DOHH2 (cell line): ENCODE measurements around the gene UBE4B.

Experiments used
- H3F3A ChIP-seq: fragments of 200-600 bp; sonication (generic), shearing (Covaris generic); 2 replicates; pipeline ENCODE4 v1.6.0; 2016; ENCODE audit warnings: antibody characterized with exemption, mild to moderate bottlenecking; ENCODE audit not compliant: control insufficient read depth, insufficient read depth
- H3K27ac ChIP-seq: fragments of 200-600 bp; sonication (generic); 2 replicates; pipeline ENCODE4 v1.5.1; 2014; ENCODE audit warnings: low read depth, mild to moderate bottlenecking, low read length, moderate library complexity
- H3K27me3 ChIP-seq: fragments of 200-600 bp; sonication (generic); 2 replicates; pipeline ENCODE4 v1.6.1; 2014; ENCODE audit warnings: mild to moderate bottlenecking, low read length, mixed read lengths; ENCODE audit not compliant: control insufficient read depth
- H3K36me3 ChIP-seq: fragments of 200-600 bp; sonication (generic); 2 replicates; pipeline ENCODE4 v1.6.1; 2014; ENCODE audit warnings: mild to moderate bottlenecking, low read length, moderate library complexity, mixed read lengths; ENCODE audit not compliant: control insufficient read depth
- H3K4me1 ChIP-seq: fragments of 200-600 bp; sonication (generic); 2 replicates; pipeline ENCODE4 v1.6.1; 2014; ENCODE audit warnings: mild to moderate bottlenecking, low read length, mixed read lengths; ENCODE audit not compliant: control insufficient read depth
- H3K4me2 ChIP-seq: fragments of 200-600 bp; sonication (generic); 2 replicates; pipeline ENCODE4 v1.6.0; 2014; ENCODE audit warnings: mild to moderate bottlenecking, low read length, moderate library complexity
- H3K4me3 ChIP-seq: fragments of 200-600 bp; sonication (generic); 2 replicates; pipeline ENCODE4 v1.5.1; 2014; ENCODE audit warnings: mild to moderate bottlenecking, low read length, mixed read lengths
- H3K79me2 ChIP-seq: fragments of 200-600 bp; sonication (generic); 2 replicates; pipeline ENCODE4 v1.6.1; 2014; ENCODE audit warnings: mild to moderate bottlenecking, low read length, mixed read lengths; ENCODE audit not compliant: control insufficient read depth
- H3K9me2 ChIP-seq: fragments of 200-600 bp; sonication (generic); replicated peaks from 2 replicates; pipeline ENCODE4 v1.6.1; 2014; ENCODE audit warnings: mild to moderate bottlenecking, low read length, mixed read lengths; ENCODE audit not compliant: control insufficient read depth
- H3K9me3 ChIP-seq: fragments of 200-600 bp; sonication (generic); 2 replicates; pipeline ENCODE4 v1.6.1; 2014; ENCODE audit warnings: antibody characterized with exemption, low read length, mixed read lengths; ENCODE audit not compliant: control insufficient read depth, insufficient read depth
- H4K20me1 ChIP-seq: fragments of 200-600 bp; sonication (generic); 2 replicates; pipeline ENCODE4 v1.6.0; 2014; ENCODE audit warnings: low read depth, mild to moderate bottlenecking, antibody characterized with exemption, low read length, moderate library complexity; ENCODE audit not compliant: control insufficient read depth, insufficient read depth
- CTCF ChIP-seq: fragments of 200-600 bp; sonication (generic); IDR thresholded peaks from one replicate; pipeline ENCODE4 v1.5.1; 2014; ENCODE audit warnings: antibody characterized with exemption, mild to moderate bottlenecking, low read depth, low read length; ENCODE audit not compliant: poor library complexity, severe bottlenecking
- EZH2phosphoT487 ChIP-seq: fragments of 200-600 bp; sonication (generic); IDR thresholded peaks from 2 replicates; pipeline ENCODE4 v1.6.1; 2017; ENCODE audit warnings: borderline replicate concordance, mild to moderate bottlenecking, antibody characterized with exemption, low read length, moderate library complexity, mixed read lengths

The UBE4B gene

GRCh38 chr1:10117132-10117531 lies 84.4 kb downstream of the UBE4B start:
- Histone ChIP-seq H3K79me2 (no peaks in the 10 kb centered on the region), H3K4me2 (no peak overlapping the region), H3K4me3 (no peak overlapping the region), H3K9me3 (no peaks in the 10 kb centered on the region), H3K4me1 (no peaks in the 10 kb centered on the region), H3F3A (no peaks in the 10 kb centered on the region), H3K27me3 (no peaks in the 10 kb centered on the region), H3K27ac (no peak overlapping the region), H3K36me3 (peaks cover 14% of the 10 kb centered on the region), H4K20me1 (no peaks in the 10 kb centered on the region), H3K9me2 (no peaks in the 10 kb centered on the region)
- TF ChIP-seq CTCF, result no peak
- TF ChIP-seq EZH2phosphoT487, result no peak

- H3K4me1 ChIP-seq, result no peaks in the 10 kb centered on the region
- peaks cover 15% of the 10 kb centered on the region for H3K36me3 ChIP-seq
- no peaks in the 10 kb centered on the region for H3K79me2 ChIP-seq
- no peaks in the 10 kb centered on the region for H3F3A ChIP-seq
- H3K9me2 ChIP-seq, result no peaks in the 10 kb centered on the region
- H3K27ac ChIP-seq, result no peak overlapping the region
- no peak overlapping the region for H3K4me3 ChIP-seq
- no peak overlapping the region for H3K4me2 ChIP-seq
- no peak for TF ChIP-seq CTCF
- no peaks in the 10 kb centered on the region for H3K9me3 ChIP-seq
- H4K20me1 ChIP-seq, result no peaks in the 10 kb centered on the region
- no peaks in the 10 kb centered on the region for H3K27me3 ChIP-seq
Measured at GRCh38 chr1:10117865-10118264, 85.1 kb downstream of the UBE4B start.

GRCh38 chr1:10121688-10122087 lies 88.9 kb downstream of the UBE4B start:
- H3K4me2 ChIP-seq, result no peak overlapping the region
- H3K27ac ChIP-seq, result no peak overlapping the region
- H3K36me3 ChIP-seq, result peaks cover 10% of the 10 kb centered on the region

More at GRCh38 chr1:10121688-10122087, 88.9 kb downstream of the UBE4B start:
- Histone ChIP-seq H3K4me1 (no peaks in the 10 kb centered on the region), H3F3A (no peaks in the 10 kb centered on the region), H3K9me2 (no peaks in the 10 kb centered on the region), H3K27me3 (no peaks in the 10 kb centered on the region), H4K20me1 (no peaks in the 10 kb centered on the region), H3K79me2 (no peaks in the 10 kb centered on the region), H3K4me3 (no peak overlapping the region), H3K9me3 (no peaks in the 10 kb centered on the region)
- TF ChIP-seq EZH2phosphoT487, result no peak
- no peak for TF ChIP-seq CTCF
